Progenitor cell of endocrine pancreas (in vitro differentiated cells): ENCODE data around the gene GDF7. TPM values are rescaled to one million over a fixed set of nuclear protein-coding genes. Genes with fewer than 3 reads are reported as not detected.

Experiments
- DNase-seq: peaks from one replicate; pipeline ENCODE4 v3.0.0; 2021; ENCODE audit warnings: low spot score; ENCODE audit not compliant: unreplicated experiment
- H3K27ac Mint-ChIP-seq: 2 replicates; pipeline ENCODE4 v1.8.0; 2021; ENCODE audit warnings: mild to moderate bottlenecking, moderate library complexity, mixed read lengths
- H3K27me3 Mint-ChIP-seq: 2 replicates; pipeline ENCODE4 v1.8.0; 2021; ENCODE audit warnings: mixed read lengths
- H3K36me3 Mint-ChIP-seq: 2 replicates; pipeline ENCODE4 v1.8.0; 2022; ENCODE audit warnings: mixed read lengths; ENCODE audit not compliant: insufficient read depth
- H3K4me1 Mint-ChIP-seq: 2 replicates; pipeline ENCODE4 v1.8.0; 2021; ENCODE audit warnings: low read depth, mixed read lengths
- H3K4me3 Mint-ChIP-seq: 2 replicates; pipeline ENCODE4 v1.8.0; 2021; ENCODE audit warnings: low read depth, mild to moderate bottlenecking, moderate library complexity, mixed read lengths
- H3K9me3 Mint-ChIP-seq: 2 replicates; pipeline ENCODE4 v1.8.0; 2021; ENCODE audit warnings: low read depth, mixed read lengths
- CTCF ChIP-seq: fragments of 200-600 bp; sonication (generic); IDR thresholded peaks from one replicate; pipeline ENCODE4 v1.5.0; 2021; ENCODE audit warnings: antibody characterized with exemption, mild to moderate bottlenecking; ENCODE audit not compliant: unreplicated experiment
- long read RNA-seq: library from polyadenylated mRNA; unstranded; transcript quantifications from one replicate; pipeline ENCODE4 v2.0.0, GENCODE V29; 2020
- total RNA-seq: library from RNA; stranded (reverse); gene quantifications from 2 replicates; pipeline ENCODE4 v1.2.1, GENCODE V29; 2021

The GDF7 gene
- total RNA-seq = 0.16 and 0.17 TPM in 2 replicates
- long read RNA-seq = 0 reads

GRCh38 chr2:20666304-20667150, at the start of gene GDF7:
TSS of gene GDF7 (plus strand) at chr2:20667144. CDS start at chr2:20667240, 96 bp downstream.
- no peak for DNase-seq
- Mint-ChIP-seq H3K9me3 (no peaks in the 10 kb centered on the region), H3K27ac (no peak within 1 kb of the TSS), H3K36me3 (no peaks in the 10 kb centered on the region), H3K27me3 (peaks cover 82% of the 10 kb centered on the region), H3K4me1 (peaks cover 2% of the 10 kb centered on the region), H3K4me3 (peak within 1 kb of the TSS; percentile 58)
- peak; percentile 49 for TF ChIP-seq CTCF

- H3K4me1 Mint-ChIP-seq = no peaks in the 10 kb centered on the region
- TF ChIP-seq CTCF = peak; percentile 21
- no peak overlapping the region for H3K27ac Mint-ChIP-seq
- no peak overlapping the region for H3K4me3 Mint-ChIP-seq
- no peak for DNase-seq
- peaks cover 3% of the 10 kb centered on the region for H3K36me3 Mint-ChIP-seq
- no peaks in the 10 kb centered on the region for H3K27me3 Mint-ChIP-seq
- H3K9me3 Mint-ChIP-seq = no peaks in the 10 kb centered on the region
Measured at GRCh38 chr2:20617892-20618467, 49.0 kb upstream of the GDF7 start.

GRCh38 chr2:20618468-20618885, 48.5 kb upstream of the GDF7 start:
- peaks cover 4% of the 10 kb centered on the region for H3K36me3 Mint-ChIP-seq
- DNase-seq = no peak
- no peaks in the 10 kb centered on the region for H3K4me1 Mint-ChIP-seq
- no peak overlapping the region for H3K4me3 Mint-ChIP-seq
- H3K27me3 Mint-ChIP-seq = no peaks in the 10 kb centered on the region
- no peak for TF ChIP-seq CTCF
- no peaks in the 10 kb centered on the region for H3K9me3 Mint-ChIP-seq
- H3K27ac Mint-ChIP-seq = no peak overlapping the region

- no peak for TF ChIP-seq CTCF
- Mint-ChIP-seq H3K4me3 (no peak overlapping the region), H3K36me3 (peaks cover 4% of the 10 kb centered on the region), H3K9me3 (no peaks in the 10 kb centered on the region), H3K27me3 (no peaks in the 10 kb centered on the region), H3K4me1 (no peaks in the 10 kb centered on the region), H3K27ac (no peak overlapping the region)
- DNase-seq = no peak
Measured at GRCh38 chr2:20618886-20619521, 47.9 kb upstream of the GDF7 start.

GRCh38 chr2:20619624-20620024, 47.3 kb upstream of the GDF7 start:
- peaks cover 4% of the 10 kb centered on the region for H3K36me3 Mint-ChIP-seq
- no peaks in the 10 kb centered on the region for H3K27me3 Mint-ChIP-seq
- H3K4me1 Mint-ChIP-seq = no peaks in the 10 kb centered on the region
- peak overlapping the region; percentile 13 for H3K27ac Mint-ChIP-seq
- no peaks in the 10 kb centered on the region for H3K9me3 Mint-ChIP-seq
- no peak for DNase-seq
- H3K4me3 Mint-ChIP-seq = no peak overlapping the region
- TF ChIP-seq CTCF = no peak
